H9 (cell line): ENCODE measurements around the gene KIF19. TPM values are rescaled to one million over a fixed set of nuclear protein-coding genes. Genes with fewer than 3 reads are reported as not detected.

ENCODE experiments used
- DNase-seq: peaks from one replicate; pipeline ENCODE4 v3.0.0-alpha.2; 2017
- H2AFZ ChIP-seq: one replicate; pipeline ENCODE4 v1.6.1; 2013; ENCODE audit warnings: mild to moderate bottlenecking, low read length, control low read depth, moderate library complexity
- H2AK5ac ChIP-seq: 2 replicates; pipeline ENCODE4 v1.6.1; 2013; ENCODE audit warnings: low read length, control low read depth, mixed read lengths; ENCODE audit not compliant: insufficient read length
- H2BK120ac ChIP-seq: one replicate; pipeline ENCODE4 v1.6.1; 2013; ENCODE audit warnings: low read depth, mild to moderate bottlenecking, low read length, control low read depth, inconsistent platforms; ENCODE audit not compliant: poor library complexity, severe bottlenecking
- H2BK12ac ChIP-seq: 2 replicates; pipeline ENCODE4 v1.6.1; 2013; ENCODE audit warnings: low read length, control low read depth, mixed read lengths, low read depth; ENCODE audit not compliant: insufficient read length
- H2BK15ac ChIP-seq: 2 replicates; pipeline ENCODE4 v1.6.1; 2013; ENCODE audit warnings: low read depth, low read length, control low read depth
- H2BK20ac ChIP-seq: one replicate; pipeline ENCODE4 v1.6.1; 2013; ENCODE audit warnings: low read depth, mild to moderate bottlenecking, low read length, control low read depth, inconsistent platforms; ENCODE audit not compliant: poor library complexity, severe bottlenecking
- H2BK5ac ChIP-seq: 2 replicates; pipeline ENCODE4 v1.6.1; 2013; ENCODE audit warnings: low read length, control low read depth, mixed read lengths; ENCODE audit not compliant: insufficient read length
- H3K14ac ChIP-seq: 2 replicates; pipeline ENCODE4 v1.6.1; 2013; ENCODE audit warnings: low read length, control low read depth; ENCODE audit not compliant: insufficient read depth
- H3K18ac ChIP-seq: 2 replicates; pipeline ENCODE4 v1.6.1; 2013; ENCODE audit warnings: low read depth, mild to moderate bottlenecking, mixed read lengths, low read length, control low read depth; ENCODE audit not compliant: insufficient read length
- H3K23ac ChIP-seq: 2 replicates; pipeline ENCODE4 v1.6.1; 2013; ENCODE audit warnings: low read length, control low read depth, mixed read lengths, low read depth; ENCODE audit not compliant: insufficient read length
- H3K23me2 ChIP-seq: 2 replicates; pipeline ENCODE4 v1.6.1; 2013; ENCODE audit warnings: low read depth, mild to moderate bottlenecking, mixed read lengths, low read length, control low read depth; ENCODE audit not compliant: insufficient read length, poor library complexity, severe bottlenecking
- H3K27ac ChIP-seq: 2 replicates; pipeline ENCODE4 v1.5.1; 2013; ENCODE audit warnings: low read length, control low read depth, mixed read lengths, low read depth; ENCODE audit not compliant: insufficient read length
- H3K27me3 ChIP-seq: 2 replicates; pipeline ENCODE4 v1.6.1; 2013; ENCODE audit warnings: low read length, control low read depth, inconsistent platforms; ENCODE audit not compliant: insufficient read depth
- H3K4ac ChIP-seq: 2 replicates; pipeline ENCODE4 v1.6.1; 2013; ENCODE audit warnings: low read depth, mild to moderate bottlenecking, control low read depth, inconsistent platforms, low read length, moderate library complexity
- H3K4me1 ChIP-seq: 2 replicates; pipeline ENCODE4 v1.6.1; 2013; ENCODE audit warnings: low read length, control low read depth, inconsistent platforms; ENCODE audit not compliant: insufficient read depth
- H3K4me2 ChIP-seq: 2 replicates; pipeline ENCODE4 v1.6.1; 2013; ENCODE audit warnings: low read length, control low read depth, mixed read lengths; ENCODE audit not compliant: insufficient read length, insufficient read depth
- H3K56ac ChIP-seq: 2 replicates; pipeline ENCODE4 v1.6.1; 2013; ENCODE audit warnings: low read depth, mild to moderate bottlenecking, mixed read lengths, low read length, control low read depth; ENCODE audit not compliant: insufficient read length
- H3K79me1 ChIP-seq: 2 replicates; pipeline ENCODE4 v1.6.1; 2013; ENCODE audit warnings: low read depth, mild to moderate bottlenecking, moderate library complexity, low read length, control low read depth, inconsistent platforms; ENCODE audit not compliant: insufficient read depth, poor library complexity, severe bottlenecking
- H3K79me2 ChIP-seq: 2 replicates; pipeline ENCODE4 v1.6.1; 2013; ENCODE audit warnings: low read length, control low read depth, inconsistent platforms; ENCODE audit not compliant: insufficient read depth
- H3K9ac ChIP-seq: 2 replicates; pipeline ENCODE4 v1.6.1; 2013; ENCODE audit warnings: low read length, control low read depth, mixed read lengths; ENCODE audit not compliant: insufficient read length; ENCODE audit errors: extremely low read depth
- H3K9me3 ChIP-seq: one replicate; pipeline ENCODE4 v1.6.1; 2013; ENCODE audit warnings: low read depth, low read length, inconsistent platforms; ENCODE audit not compliant: control insufficient read depth
- H3T11ph ChIP-seq: one replicate; pipeline ENCODE4 v1.6.1; 2013; ENCODE audit warnings: mild to moderate bottlenecking, low read length, control low read depth, inconsistent platforms
- H4K20me1 ChIP-seq: one replicate; pipeline ENCODE4 v1.6.1; 2013; ENCODE audit not compliant: control insufficient read depth, insufficient read length, insufficient read depth
- H4K5ac ChIP-seq: 2 replicates; pipeline ENCODE4 v1.6.1; 2013; ENCODE audit warnings: low read depth, mild to moderate bottlenecking, mixed read lengths, low read length, control low read depth; ENCODE audit not compliant: insufficient read length
- H4K8ac ChIP-seq: replicated peaks from 2 replicates; pipeline ENCODE4 v1.6.1; 2013; ENCODE audit warnings: low read length, control low read depth, mixed read lengths, low read depth; ENCODE audit not compliant: insufficient read length
- H4K91ac ChIP-seq: 2 replicates; pipeline ENCODE4 v1.6.1; 2013; ENCODE audit warnings: low read depth, mild to moderate bottlenecking, moderate library complexity, mixed read lengths, low read length, control low read depth; ENCODE audit not compliant: insufficient read length
- H3K27ac Mint-ChIP-seq, 3 experiments: 2 replicates in 2 of 3; 3 replicates in 1 of 3; pipeline ENCODE4 v1.8.0; 2020 to 2021; ENCODE audit warnings: mixed read lengths in 3 of 3, mild to moderate bottlenecking in 1 of 3, moderate library complexity in 1 of 3
- H3K27me3 Mint-ChIP-seq: 2 replicates; pipeline ENCODE4 v1.8.0; 2021; ENCODE audit warnings: low read depth, mild to moderate bottlenecking, moderate library complexity, mixed read lengths
- H3K36me3 Mint-ChIP-seq, 3 experiments: 2 replicates in 2 of 3; 3 replicates in 1 of 3; pipeline ENCODE4 v1.8.0; 2020 to 2021; ENCODE audit warnings: low read depth in 3 of 3, mixed read lengths in 3 of 3; ENCODE audit not compliant: insufficient read depth in 1 of 3
- H3K4me1 Mint-ChIP-seq, 2 experiments: 2 replicates each; pipeline ENCODE4 v1.8.0; 2020; ENCODE audit warnings: mixed read lengths in 2 of 2
- H3K4me3 Mint-ChIP-seq, 2 experiments: 2 replicates in 1 of 2; 3 replicates in 1 of 2; pipeline ENCODE4 v1.8.0; 2020 to 2021; ENCODE audit warnings: mild to moderate bottlenecking in 2 of 2, mixed read lengths in 2 of 2, moderate library complexity in 1 of 2
- H3K9me3 Mint-ChIP-seq, 2 experiments: 2 replicates in 1 of 2; 3 replicates in 1 of 2; pipeline ENCODE4 v1.8.0; 2020; ENCODE audit warnings: mild to moderate bottlenecking in 2 of 2, mixed read lengths in 2 of 2, moderate library complexity in 1 of 2
- CTCF ChIP-seq: fragments of 200-600 bp; sonication (generic); conservative IDR thresholded peaks from 3 replicates; pipeline ENCODE4 v1.8.0; 2021; ENCODE audit warnings: antibody characterized with exemption, mild to moderate bottlenecking
- WGBS: extraction: QIAGEN DNeasy Blood & Tissue Kit; methylation state at CpG from one replicate; pipeline ENCODE4 v1.1.7; 2013; ENCODE audit warnings: missing lambda C conversion rate, low lambda C conversion rate, mixed read lengths; ENCODE audit not compliant: insufficient read length; ENCODE audit errors: extremely low coverage; 5-methylcytosine and 5-hydroxymethylcytosine counted together
- total RNA-seq: library from RNA; stranded (reverse); gene quantifications from 2 replicates; pipeline ENCODE4 v1.2.1, GENCODE V29; 2021

Gene KIF19
- total RNA-seq, 1 experiment from 2014 or later: 0.13 TPM

- no CpG with 5 or more reads among the region's 10 CpGs for WGBS
- H3K27me3 ChIP-seq: no peaks in the 10 kb centered on the region; the same call in 1 of the 2 replicates
- H3K4ac ChIP-seq: no peak overlapping the region
- no peak for DNase-seq
- H2BK5ac ChIP-seq: no peak overlapping the region
- Mint-ChIP-seq H3K4me3 (peak overlapping the region; percentile 51 to 78), H3K27me3 (peaks cover 86% of the 10 kb centered on the region), H3K27ac (peak overlapping the region in 1 of 3 experiments; percentile 66; a peak in 1 of 7 replicates), H3K36me3 (no peaks in the 10 kb centered on the region; a peak in 1 of 7 replicates), H3K4me1 (peaks cover 17 to 30% of the 10 kb centered on the region in 2 experiments), H3K9me3 (no peaks in the 10 kb centered on the region)
- no peak overlapping the region for H4K5ac ChIP-seq
- no peak for TF ChIP-seq CTCF
- no peak overlapping the region for H3T11ph ChIP-seq
- H2AFZ ChIP-seq: no peak overlapping the region
- H3K9ac ChIP-seq: no peak overlapping the region
- no peak overlapping the region for H2BK120ac ChIP-seq
- H2BK15ac ChIP-seq: no peak overlapping the region; the same call in 1 of the 2 replicates
- H3K9me3 ChIP-seq: no peaks in the 10 kb centered on the region
- H3K79me1 ChIP-seq: no peaks in the 10 kb centered on the region
- no peak overlapping the region for H2BK12ac ChIP-seq
- H3K79me2 ChIP-seq: no peaks in the 10 kb centered on the region
- no peak overlapping the region for H3K56ac ChIP-seq
- H4K8ac ChIP-seq: no peak overlapping the region
- no peak overlapping the region for H2AK5ac ChIP-seq
- no peak overlapping the region for H3K14ac ChIP-seq
- no peak overlapping the region for H2BK20ac ChIP-seq
- no peak overlapping the region for H4K91ac ChIP-seq
- H3K23ac ChIP-seq: no peak overlapping the region
- no peaks in the 10 kb centered on the region for H4K20me1 ChIP-seq
- H3K4me1 ChIP-seq: no peaks in the 10 kb centered on the region
- peaks cover 6% of the 10 kb centered on the region for H3K23me2 ChIP-seq
- peak overlapping the region; percentile 71 for H3K4me2 ChIP-seq
- no peak overlapping the region for H3K27ac ChIP-seq
- no peak overlapping the region for H3K18ac ChIP-seq
Measured at GRCh38 chr17:74326506-74326905, 480 bp downstream of the KIF19 start.
